Hepatocyte (in vitro differentiated cells): Measurements from ENCODE around the gene CORO6. TPM values are rescaled to one million over a fixed set of nuclear protein-coding genes. Genes with fewer than 3 reads are reported as not detected.
A peak's percentile ranks its signal among the peaks of the same experiment; 100 is the strongest.

Experiments
- DNase-seq: peaks from one replicate; pipeline ENCODE4 v3.0.0-alpha.2; 2016; ENCODE audit warnings: low spot score
- H2AFZ ChIP-seq: fragments of 200-600 bp; sonication (generic); 2 replicates; pipeline ENCODE4 v1.6.0; 2016; ENCODE audit warnings: antibody characterized with exemption, mild to moderate bottlenecking
- H3K27ac ChIP-seq: fragments of 200-600 bp; sonication (generic); 2 replicates; pipeline ENCODE4 v1.5.1; 2016; ENCODE audit warnings: mild to moderate bottlenecking
- H3K27me3 ChIP-seq: fragments of 200-600 bp; sonication (generic); 2 replicates; pipeline ENCODE4 v1.6.1; 2016
- H3K36me3 ChIP-seq: fragments of 200-600 bp; sonication (generic); replicated peaks from 2 replicates; pipeline ENCODE4 v1.5.1; 2016; ENCODE audit warnings: low read depth; ENCODE audit not compliant: insufficient read depth
- H3K4me1 ChIP-seq: fragments of 200-600 bp; sonication (generic); 2 replicates; pipeline ENCODE4 v1.5.1; 2016; ENCODE audit warnings: mild to moderate bottlenecking, moderate library complexity; ENCODE audit not compliant: insufficient read depth
- H3K4me2 ChIP-seq: fragments of 200-600 bp; sonication (generic); 2 replicates; pipeline ENCODE4 v1.6.0; 2016
- H3K4me3 ChIP-seq: fragments of 200-600 bp; sonication (generic); 2 replicates; pipeline ENCODE4 v1.5.1; 2016; ENCODE audit warnings: mild to moderate bottlenecking
- H3K79me2 ChIP-seq: fragments of 200-600 bp; sonication (generic); 2 replicates; pipeline ENCODE4 v1.6.0; 2017; ENCODE audit warnings: mild to moderate bottlenecking
- H3K9me2 ChIP-seq: fragments of 200-600 bp; sonication (generic); replicated peaks from 2 replicates; pipeline ENCODE4 v1.6.0; 2017; ENCODE audit warnings: mild to moderate bottlenecking; ENCODE audit not compliant: insufficient read depth
- H3K9me3 ChIP-seq: fragments of 200-600 bp; sonication (generic); 2 replicates; pipeline ENCODE4 v1.5.1; 2016; ENCODE audit warnings: low read depth, mild to moderate bottlenecking
- H4K20me1 ChIP-seq: fragments of 200-600 bp; sonication (generic); 2 replicates; pipeline ENCODE4 v1.6.0; 2016; ENCODE audit warnings: mild to moderate bottlenecking; ENCODE audit not compliant: insufficient read depth, poor library complexity, severe bottlenecking
- EZH2 ChIP-seq: fragments of 200-600 bp; sonication (generic); IDR thresholded peaks from 2 replicates; pipeline ENCODE4 v1.6.1; 2016; ENCODE audit warnings: antibody characterized with exemption, mild to moderate bottlenecking, borderline replicate concordance
- EZH2phosphoT487 ChIP-seq: fragments of 200-600 bp; sonication (generic); IDR thresholded peaks from one replicate; pipeline ENCODE4 v1.6.1; 2018; ENCODE audit warnings: antibody characterized with exemption, mild to moderate bottlenecking, low read depth, moderate library complexity; ENCODE audit not compliant: unreplicated experiment, severe bottlenecking
- WGBS: methylation state at CpG from one replicate; pipeline ENCODE4 v1.1.6; 2016; ENCODE audit warnings: low lambda C conversion rate; ENCODE audit errors: missing lambda C conversion rate; 5-methylcytosine and 5-hydroxymethylcytosine counted together
- polyA plus RNA-seq: library from polyadenylated mRNA; unstranded; fragments of >200 nt; fragmentation: Nextera tagmentation; extraction: Ambion mirVana; gene quantifications from 2 replicates; pipeline ENCODE4 v1.2.1, GENCODE V29; 2016
- total RNA-seq: library from RNA; depleted of rRNA; stranded (reverse); fragments of >200 nt; gene quantifications from 2 replicates; pipeline ENCODE4 v1.2.3, GENCODE V29; 2014
- TF ChIP-seq, protein P1 (sequence below): fragments of 200-600 bp; sonication (generic); IDR thresholded peaks from 2 replicates; pipeline ENCODE4 v1.5.1; 2016; ENCODE audit warnings: antibody characterized with exemption, mild to moderate bottlenecking; ENCODE audit not compliant: poor library complexity

CORO6 gene
- total and polyA plus RNA-seq, 2 experiments from 2014 or later: 0.83 to 1.9 TPM

GRCh38 chr17:29627951-29628350, 5.2 kb upstream of the CORO6 start:
- Histone ChIP-seq H3K79me2 (no peaks in the 10 kb centered on the region), H3K27ac (no peak overlapping the region), H4K20me1 (no peaks in the 10 kb centered on the region), H3K4me1 (peaks cover 3% of the 10 kb centered on the region), H3K27me3 (peaks cover 10% of the 10 kb centered on the region), H3K9me3 (no peaks in the 10 kb centered on the region), H3K4me2 (no peak overlapping the region), H3K4me3 (no peak overlapping the region), H3K36me3 (no peaks in the 10 kb centered on the region), H3K9me2 (no peaks in the 10 kb centered on the region), H2AFZ (no peak overlapping the region)
- no peak for DNase-seq
- 100% methylated on average over 1 of the region's 1 CpG for WGBS
- TF ChIP-seq, protein P1, sequence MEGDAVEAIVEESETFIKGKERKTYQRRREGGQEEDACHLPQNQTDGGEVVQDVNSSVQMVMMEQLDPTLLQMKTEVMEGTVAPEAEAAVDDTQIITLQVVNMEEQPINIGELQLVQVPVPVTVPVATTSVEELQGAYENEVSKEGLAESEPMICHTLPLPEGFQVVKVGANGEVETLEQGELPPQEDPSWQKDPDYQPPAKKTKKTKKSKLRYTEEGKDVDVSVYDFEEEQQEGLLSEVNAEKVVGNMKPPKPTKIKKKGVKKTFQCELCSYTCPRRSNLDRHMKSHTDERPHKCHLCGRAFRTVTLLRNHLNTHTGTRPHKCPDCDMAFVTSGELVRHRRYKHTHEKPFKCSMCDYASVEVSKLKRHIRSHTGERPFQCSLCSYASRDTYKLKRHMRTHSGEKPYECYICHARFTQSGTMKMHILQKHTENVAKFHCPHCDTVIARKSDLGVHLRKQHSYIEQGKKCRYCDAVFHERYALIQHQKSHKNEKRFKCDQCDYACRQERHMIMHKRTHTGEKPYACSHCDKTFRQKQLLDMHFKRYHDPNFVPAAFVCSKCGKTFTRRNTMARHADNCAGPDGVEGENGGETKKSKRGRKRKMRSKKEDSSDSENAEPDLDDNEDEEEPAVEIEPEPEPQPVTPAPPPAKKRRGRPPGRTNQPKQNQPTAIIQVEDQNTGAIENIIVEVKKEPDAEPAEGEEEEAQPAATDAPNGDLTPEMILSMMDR: no peak
- TF ChIP-seq EZH2phosphoT487: no peak
- no peak for TF ChIP-seq EZH2

DNA sequence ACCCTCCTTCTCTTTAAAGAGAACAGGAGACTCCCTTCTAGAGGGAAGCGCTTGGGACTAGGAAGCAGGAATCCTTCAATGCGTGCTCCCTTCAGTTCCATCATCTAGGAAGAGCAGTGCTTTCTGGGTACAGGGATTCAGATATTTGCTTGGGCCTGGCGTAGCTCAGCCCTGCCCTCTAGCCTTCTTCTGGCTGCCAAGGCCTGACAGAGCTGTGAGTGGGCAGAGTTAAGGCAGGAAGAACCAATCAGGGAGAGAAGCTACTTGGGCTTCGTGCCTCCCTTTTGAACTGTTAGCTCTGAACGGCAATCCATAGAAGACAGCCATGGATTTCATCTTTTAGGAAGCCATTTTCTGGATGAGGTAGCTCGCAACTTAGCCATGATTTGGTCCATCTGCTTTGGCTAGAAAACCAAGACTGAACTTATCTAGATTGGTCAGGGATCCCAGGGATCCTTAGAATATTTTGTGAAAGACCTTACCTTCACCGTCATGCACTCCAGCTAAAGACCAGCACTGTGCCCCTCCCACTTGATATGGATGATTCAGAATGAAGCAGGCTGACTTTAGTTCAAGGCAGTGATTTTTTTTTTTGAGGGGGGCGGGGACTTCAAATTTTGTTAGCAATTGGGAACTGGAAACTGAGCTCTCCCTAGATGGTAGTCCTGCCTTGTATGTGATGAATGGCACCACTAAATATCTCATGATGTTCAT, 2.5 kb upstream of the CORO6 start:
- no peak overlapping the region for H3K27ac ChIP-seq
- peaks cover 8% of the 10 kb centered on the region for H3K4me1 ChIP-seq
- WGBS: 84% methylated on average over 8 of the region's 8 CpGs
- no peak for TF ChIP-seq EZH2
- TF ChIP-seq, protein P1: no peak
- TF ChIP-seq EZH2phosphoT487: no peak
- no peaks in the 10 kb centered on the region for H4K20me1 ChIP-seq
- no peaks in the 10 kb centered on the region for H3K79me2 ChIP-seq
- no peak for DNase-seq
- H3K9me2 ChIP-seq: no peaks in the 10 kb centered on the region
- H3K9me3 ChIP-seq: no peaks in the 10 kb centered on the region
- no peak overlapping the region for H3K4me2 ChIP-seq
- peaks cover 28% of the 10 kb centered on the region for H3K27me3 ChIP-seq
- H3K4me3 ChIP-seq: no peak overlapping the region
- H2AFZ ChIP-seq: no peak overlapping the region
- H3K36me3 ChIP-seq: no peaks in the 10 kb centered on the region

DNA sequence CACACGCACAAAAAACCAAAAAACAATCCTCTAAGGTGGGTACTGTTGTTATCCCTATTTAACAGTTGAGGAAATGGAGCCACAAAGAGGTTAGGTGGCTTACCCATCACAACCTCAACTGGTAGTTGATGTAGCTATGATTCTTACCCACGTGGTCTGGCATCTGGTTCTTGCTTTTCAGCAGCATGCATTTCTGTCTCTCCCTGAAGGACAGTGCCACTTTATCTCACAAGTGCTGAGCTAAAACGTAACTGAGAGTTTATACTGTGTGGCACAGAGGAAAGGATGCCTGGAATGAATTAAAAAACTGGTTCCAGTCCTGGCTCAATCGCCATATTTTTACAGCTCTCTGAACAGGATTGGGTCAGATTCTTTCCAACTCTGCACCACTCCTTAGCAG, 1.9 kb upstream of the CORO6 start:
- no peaks in the 10 kb centered on the region for H4K20me1 ChIP-seq
- H3K27ac ChIP-seq: no peak overlapping the region
- H3K79me2 ChIP-seq: no peaks in the 10 kb centered on the region
- H3K36me3 ChIP-seq: no peaks in the 10 kb centered on the region
- no peaks in the 10 kb centered on the region for H3K9me3 ChIP-seq
- no peak overlapping the region for H2AFZ ChIP-seq
- H3K4me2 ChIP-seq: no peak overlapping the region
- no peak overlapping the region for H3K4me3 ChIP-seq
- peaks cover 8% of the 10 kb centered on the region for H3K4me1 ChIP-seq
- H3K9me2 ChIP-seq: no peaks in the 10 kb centered on the region
- peaks cover 34% of the 10 kb centered on the region for H3K27me3 ChIP-seq
- 71% methylated on average over 4 of the region's 4 CpGs for WGBS
- DNase-seq: no peak
- TF ChIP-seq EZH2 (no peak), EZH2phosphoT487 (no peak)

DNA sequence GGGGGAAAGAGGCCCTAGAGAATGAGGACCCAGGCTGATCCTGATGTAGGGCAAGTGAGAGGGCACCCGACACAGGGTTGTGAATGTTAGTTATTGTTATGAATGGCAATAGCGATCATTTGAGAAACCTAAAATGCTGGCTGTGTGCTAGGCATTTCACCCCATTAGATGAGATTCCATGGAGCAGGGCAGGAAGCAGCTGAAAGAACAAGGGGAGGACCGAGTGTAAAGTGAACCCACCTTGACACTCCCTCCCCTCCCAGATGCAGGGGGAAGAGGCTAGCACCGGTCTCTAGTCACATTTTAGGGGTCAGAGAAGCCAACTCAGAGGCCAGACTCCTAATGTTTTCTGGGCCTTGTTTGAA, 553 bp upstream of the CORO6 start:
- Histone ChIP-seq H3K9me3 (no peaks in the 10 kb centered on the region), H3K4me1 (peaks cover 8% of the 10 kb centered on the region), H4K20me1 (no peaks in the 10 kb centered on the region), H3K27me3 (peaks cover 47% of the 10 kb centered on the region), H3K9me2 (no peaks in the 10 kb centered on the region), H3K4me2 (peak overlapping the region; percentile 100), H3K4me3 (no peak overlapping the region), H3K36me3 (no peaks in the 10 kb centered on the region), H3K27ac (no peak overlapping the region), H2AFZ (peak overlapping the region; percentile 68), H3K79me2 (no peaks in the 10 kb centered on the region)
- TF ChIP-seq EZH2phosphoT487 (no peak), EZH2 (no peak)
- TF ChIP-seq, protein P1: no peak
- DNase-seq: no peak
- WGBS: 39% methylated on average over 4 of the region's 4 CpGs
